ENCODE results near the gene SLC39A11. TPM values are rescaled to one million over a fixed set of nuclear protein-coding genes. Genes with fewer than 3 reads are reported as not detected.
"Not testable (repeated sequence)": the region's sequence is repeated elsewhere in the genome, so short reads cannot be mapped to it uniquely, and the experiment has no call there.

The SLC39A11 gene
- total RNA-seq, 2 experiments from 2014 or later, result 17.0 to 17.3 TPM

DNA sequence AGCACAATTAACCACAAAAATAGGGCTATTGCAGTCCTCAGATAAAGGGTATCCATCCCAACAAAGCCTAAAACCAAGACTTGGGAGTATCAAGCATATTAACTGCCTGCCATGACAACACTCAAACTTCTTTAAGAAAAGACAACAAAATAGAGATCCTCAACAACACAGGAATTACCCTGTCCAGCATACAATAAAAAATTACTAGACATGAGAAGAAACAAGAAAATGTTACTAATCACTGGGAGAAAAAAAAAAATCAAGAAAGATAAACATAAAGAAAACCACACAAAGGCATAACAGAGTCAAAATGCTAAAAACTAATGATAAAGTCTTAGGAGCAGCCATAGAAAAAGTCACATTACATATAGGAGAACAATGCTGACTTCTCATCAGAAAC lies 73.9 kb downstream of the SLC39A11 start:
- no peak for DNase-seq
- Mint-ChIP-seq H3K4me3 (no peak overlapping the region), H3K27ac (no peak overlapping the region), H3K27me3 (no peaks in the 10 kb centered on the region), H3K9me3 (peaks cover 9% of the 10 kb centered on the region), H3K36me3 (ENCODE audit: low read depth) (peaks cover 3% of the 10 kb centered on the region), H3K4me1 (no peaks in the 10 kb centered on the region)
- CTCF ChIA-PET, result interaction anchor here (0.7 kb wide), 1 partner anchor 895 kb away, joined by 3 read pairs; no protein-coding TSS in a partner anchor
- POLR2A ChIA-PET, result no interaction called here

DNA sequence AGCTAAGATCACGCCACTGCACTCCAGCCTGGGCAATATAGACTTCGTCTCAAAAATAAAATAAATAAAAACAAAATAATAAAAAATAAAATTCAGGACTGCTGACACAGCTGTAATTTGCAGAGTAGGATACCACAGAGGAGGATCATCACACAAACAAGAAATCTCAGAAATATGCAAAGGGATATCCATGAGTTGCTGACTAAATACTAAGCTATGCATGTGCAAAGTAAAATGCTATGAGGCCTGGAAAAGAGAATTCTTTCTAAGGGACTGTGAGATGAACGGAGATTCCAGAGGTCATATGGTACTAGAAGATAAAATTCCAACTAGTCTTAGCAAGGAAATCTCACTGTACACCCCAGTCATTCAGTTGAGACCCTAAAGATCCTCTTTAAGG lies 74.8 kb downstream of the SLC39A11 start:
- Mint-ChIP-seq H3K9me3 (peaks cover 9% of the 10 kb centered on the region), H3K36me3 (ENCODE audit: low read depth) (peaks cover 3% of the 10 kb centered on the region), H3K4me3 (no peak overlapping the region), H3K4me1 (no peaks in the 10 kb centered on the region), H3K27ac (no peak overlapping the region), H3K27me3 (no peaks in the 10 kb centered on the region)
- ChIA-PET CTCF (no interaction called here), POLR2A (no interaction called here)
- DNase-seq, result no peak

DNA sequence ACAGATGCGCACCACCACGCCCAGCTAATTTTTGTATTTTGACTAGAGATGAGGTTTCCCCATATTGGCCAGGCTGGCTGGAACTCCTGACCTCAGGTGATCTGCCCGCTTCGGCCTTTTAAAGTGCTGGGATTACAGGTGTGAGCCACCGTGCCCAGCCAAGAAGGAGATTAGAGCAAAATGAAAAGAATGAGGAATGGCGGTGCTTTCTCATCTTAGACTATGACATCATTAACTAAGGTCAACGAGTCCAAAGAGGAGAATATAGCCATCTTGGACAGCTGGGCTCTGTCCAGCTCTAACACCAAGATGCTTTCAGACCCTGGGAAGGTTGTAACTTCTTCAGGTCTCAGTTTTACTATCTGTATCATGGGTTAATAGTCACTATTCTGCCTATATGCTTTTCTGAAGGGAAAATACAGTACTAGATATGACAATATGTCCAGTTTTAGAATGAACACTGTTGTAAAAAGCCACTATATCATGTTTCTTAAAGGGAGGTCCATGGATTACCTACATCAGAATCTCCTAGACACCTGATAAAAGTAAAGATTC lies 76.7 kb downstream of the SLC39A11 start:
- no peak overlapping the region for H3K4me3 Mint-ChIP-seq
- H3K36me3 Mint-ChIP-seq (ENCODE audit: low read depth), result peaks cover 3% of the 10 kb centered on the region
- no peak for DNase-seq
- H3K4me1 Mint-ChIP-seq, result peaks cover 8% of the 10 kb centered on the region
- ChIA-PET CTCF (interaction anchor here (0.6 to 1.4 kb wide), 2 partner anchors 30 to 288 kb away, joined by 3 read pairs; no protein-coding TSS in a partner anchor), POLR2A (no interaction called here)
- H3K9me3 Mint-ChIP-seq, result peaks cover 6% of the 10 kb centered on the region
- H3K27me3 Mint-ChIP-seq, result no peaks in the 10 kb centered on the region
- H3K27ac Mint-ChIP-seq, result no peak overlapping the region

DNA sequence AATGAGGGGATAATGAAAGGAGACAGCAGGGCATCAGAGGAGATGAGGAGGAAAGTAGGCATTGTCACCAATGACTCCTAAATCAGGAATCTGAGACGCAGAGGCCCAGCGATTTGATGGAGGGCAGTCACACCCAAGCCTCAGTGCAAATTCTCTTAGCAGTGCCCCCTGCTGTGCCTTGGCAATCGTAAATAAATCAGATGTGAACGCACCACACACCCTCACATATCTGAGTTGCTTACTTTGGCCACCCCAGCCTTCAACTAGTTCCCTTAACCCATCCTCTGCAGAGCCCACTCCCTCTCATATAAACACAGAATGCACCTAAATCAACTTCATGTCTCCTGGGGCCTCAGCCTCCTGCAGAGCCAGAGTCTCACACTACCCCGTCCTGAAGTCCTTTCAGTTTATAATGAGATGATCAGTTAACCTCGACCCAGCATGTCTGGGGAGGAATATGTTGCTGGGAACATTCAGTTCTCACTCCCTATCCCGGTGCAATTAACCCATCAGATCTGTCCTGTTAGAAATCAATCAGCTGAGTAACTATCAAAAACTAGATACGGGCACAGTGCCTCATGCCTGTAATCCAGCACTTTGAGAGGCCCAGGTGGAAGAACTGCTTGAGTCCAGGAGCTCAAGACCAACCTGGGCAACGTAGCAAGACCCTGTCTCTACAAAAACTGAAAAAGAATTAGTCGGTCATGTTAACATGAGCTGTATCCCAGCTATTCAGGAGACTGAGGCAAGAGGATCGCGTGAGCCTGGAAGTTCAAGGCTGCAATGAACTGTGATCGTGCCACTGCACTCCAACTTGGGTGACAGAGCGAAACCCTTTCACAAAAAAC lies 78.4 kb downstream of the SLC39A11 start:
- Mint-ChIP-seq H3K4me3 (no peak overlapping the region), H3K27me3 (no peaks in the 10 kb centered on the region), H3K36me3 (ENCODE audit: low read depth) (peaks cover 3% of the 10 kb centered on the region), H3K27ac (no peak overlapping the region), H3K9me3 (peaks cover 6% of the 10 kb centered on the region), H3K4me1 (peaks cover 12% of the 10 kb centered on the region)
- POLR2A ChIA-PET, result no interaction called here
- CTCF ChIA-PET, result interaction anchor here (1.7 kb wide), 1 partner anchor 28 kb away, joined by 5 read pairs; no protein-coding TSS in a partner anchor
- no peak for DNase-seq

DNA sequence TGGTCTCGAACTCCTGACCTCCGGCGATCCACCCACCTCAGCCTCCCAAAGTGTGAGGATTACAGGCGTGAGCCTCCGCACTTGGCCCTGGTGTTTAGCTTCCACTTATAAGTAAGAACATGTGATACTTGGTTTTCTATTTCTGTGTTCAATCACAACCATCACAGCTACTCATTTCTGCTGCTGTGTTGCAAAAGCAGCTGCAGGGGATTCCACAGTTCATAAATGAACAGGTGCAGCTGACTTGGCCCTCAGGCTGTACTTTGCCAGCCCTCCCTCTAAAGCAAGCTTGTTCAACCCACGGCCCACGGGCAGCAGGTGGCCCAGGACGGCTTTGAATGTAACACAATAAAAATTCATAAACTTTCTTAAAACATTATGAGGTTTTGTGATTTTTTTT lies 79.2 kb downstream of the SLC39A11 start:
- ChIA-PET POLR2A (no interaction called here), CTCF (interaction anchor here (1.7 kb wide), 1 partner anchor 27 kb away, joined by 5 read pairs; no protein-coding TSS in a partner anchor)
- no peak overlapping the region for H3K4me3 Mint-ChIP-seq
- H3K36me3 Mint-ChIP-seq (ENCODE audit: low read depth), result no peaks in the 10 kb centered on the region
- no peaks in the 10 kb centered on the region for H3K27me3 Mint-ChIP-seq
- H3K9me3 Mint-ChIP-seq, result peaks cover 2% of the 10 kb centered on the region
- peaks cover 12% of the 10 kb centered on the region for H3K4me1 Mint-ChIP-seq
- no peak overlapping the region for H3K27ac Mint-ChIP-seq
- DNase-seq, result no peak

DNA sequence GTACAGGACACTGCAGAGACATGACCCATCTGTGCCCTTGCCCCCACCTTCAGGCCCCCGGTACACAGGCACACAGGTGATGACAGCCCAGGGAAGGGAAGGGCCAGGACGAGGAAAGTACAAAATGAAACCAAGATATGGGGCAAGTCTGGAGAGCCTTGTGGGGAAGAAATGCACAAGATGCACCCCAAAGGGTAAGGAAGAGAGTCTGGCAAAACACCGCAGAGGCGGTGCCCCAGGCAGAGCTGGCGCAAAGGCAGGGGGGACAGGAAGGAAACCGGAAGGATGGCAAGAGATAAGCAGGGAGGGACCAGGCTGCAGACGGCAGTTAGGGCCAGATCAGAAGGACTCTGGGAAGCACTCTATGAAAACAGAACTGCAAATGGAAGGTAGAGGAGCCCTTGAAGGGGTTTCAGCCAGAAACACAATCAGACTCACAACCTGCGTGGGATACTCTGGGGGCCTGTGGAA lies 81.4 kb downstream of the SLC39A11 start:
- H3K27ac Mint-ChIP-seq, result peak overlapping the region; percentile 76
- POLR2A ChIA-PET, result interaction anchor here (1.1 kb wide), 1 partner anchor 25 kb away, joined by 3 read pairs; no protein-coding TSS in a partner anchor
- H3K4me1 Mint-ChIP-seq, result peaks cover 12% of the 10 kb centered on the region

DNA sequence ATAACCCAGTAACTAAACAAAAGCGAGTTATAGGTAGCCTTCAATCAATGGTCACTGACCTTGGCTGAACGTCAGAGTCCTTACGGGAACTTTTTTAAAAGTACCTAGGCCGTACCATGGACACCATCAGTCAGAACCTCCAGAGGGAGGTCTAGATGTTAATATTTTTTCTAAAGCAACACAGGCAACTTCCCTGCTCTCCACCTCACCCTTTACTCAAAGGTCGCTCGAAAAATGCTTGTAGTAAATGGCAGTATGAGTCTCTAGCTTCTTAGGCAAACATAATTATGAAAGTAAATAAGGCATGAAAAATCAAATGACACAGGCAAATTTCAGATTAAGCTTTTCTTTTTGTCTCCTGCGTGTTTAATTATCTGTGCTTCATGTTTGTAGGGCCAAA lies 82.1 kb downstream of the SLC39A11 start:
- H3K36me3 Mint-ChIP-seq (ENCODE audit: low read depth), result no peaks in the 10 kb centered on the region
- DNase-seq, result no peak
- no peak overlapping the region for H3K4me3 Mint-ChIP-seq
- H3K27me3 Mint-ChIP-seq, result no peaks in the 10 kb centered on the region
- peaks cover 12% of the 10 kb centered on the region for H3K4me1 Mint-ChIP-seq
- H3K9me3 Mint-ChIP-seq, result no peaks in the 10 kb centered on the region
- POLR2A ChIA-PET, result interaction anchor here (1.1 kb wide), 1 partner anchor 24 kb away, joined by 3 read pairs; no protein-coding TSS in a partner anchor
- CTCF ChIA-PET, result no interaction called here
- no peak overlapping the region for H3K27ac Mint-ChIP-seq

More for the DNA sequence above, 81.4 kb downstream of the SLC39A11 start:
- Mint-ChIP-seq H3K36me3 (ENCODE audit: low read depth) (no peaks in the 10 kb centered on the region), H3K4me3 (peak overlapping the region; percentile 63), H3K27me3 (no peaks in the 10 kb centered on the region), H3K9me3 (no peaks in the 10 kb centered on the region)
- DNase-seq, result peak; percentile 27
- CTCF ChIA-PET, result interaction anchor here (0.9 kb wide), 1 partner anchor 284 kb away, joined by 3 read pairs; no protein-coding TSS in a partner anchor

DNA sequence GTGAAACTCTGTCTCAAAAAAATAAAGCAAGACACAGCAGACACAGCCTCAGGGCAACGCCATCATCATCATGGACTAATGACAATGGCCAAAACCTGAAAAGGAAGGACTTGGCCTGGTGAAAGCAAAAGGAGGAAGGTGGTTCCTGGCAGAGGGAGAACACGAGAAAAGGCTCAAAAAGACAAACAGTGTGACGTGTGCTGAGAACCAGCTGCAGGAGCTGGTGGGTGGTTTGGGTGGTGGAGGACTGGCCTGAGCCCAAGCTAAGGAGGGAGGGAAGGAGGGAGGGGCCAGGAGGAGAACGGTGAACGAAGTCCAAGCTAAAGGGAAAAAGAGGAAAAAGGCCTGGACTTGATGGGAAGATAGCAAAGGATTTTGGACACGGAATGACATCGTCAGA lies 85.1 kb downstream of the SLC39A11 start:
- ChIA-PET CTCF (no interaction called here), POLR2A (no interaction called here)
- Mint-ChIP-seq H3K9me3 (no peaks in the 10 kb centered on the region), H3K4me3 (no peak overlapping the region), H3K36me3 (ENCODE audit: low read depth) (no peaks in the 10 kb centered on the region), H3K27me3 (no peaks in the 10 kb centered on the region), H3K27ac (no peak overlapping the region), H3K4me1 (peaks cover 12% of the 10 kb centered on the region)
- no peak for DNase-seq

DNA sequence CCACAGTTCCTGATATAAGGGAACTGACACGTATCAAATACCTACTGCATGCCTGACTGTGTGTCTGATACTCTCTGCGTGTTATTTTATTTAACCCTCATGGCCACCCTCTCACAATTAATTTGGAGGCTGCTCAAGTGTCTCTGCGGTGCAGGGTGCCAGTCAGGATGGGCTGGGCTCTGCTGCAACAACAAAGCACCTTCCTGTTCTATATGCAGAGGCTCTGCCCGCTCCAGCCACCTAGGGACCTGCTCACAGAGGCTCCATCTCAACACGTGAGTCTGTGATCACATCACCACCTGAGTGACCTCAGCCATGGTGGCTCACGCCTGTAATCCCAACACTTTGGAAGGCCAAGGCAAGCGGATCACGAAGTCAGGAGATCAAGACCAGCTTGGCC lies 87.1 kb downstream of the SLC39A11 start:
- Mint-ChIP-seq H3K27me3 (no peaks in the 10 kb centered on the region), H3K4me3 (no peak overlapping the region), H3K36me3 (ENCODE audit: low read depth) (no peaks in the 10 kb centered on the region), H3K27ac (no peak overlapping the region), H3K4me1 (no peaks in the 10 kb centered on the region), H3K9me3 (no peaks in the 10 kb centered on the region)
- DNase-seq, result no peak
- CTCF ChIA-PET, result interaction anchor here (1.6 kb wide), 1 partner anchor 19 kb away, joined by 5 read pairs; no protein-coding TSS in a partner anchor
- POLR2A ChIA-PET, result no interaction called here

DNA sequence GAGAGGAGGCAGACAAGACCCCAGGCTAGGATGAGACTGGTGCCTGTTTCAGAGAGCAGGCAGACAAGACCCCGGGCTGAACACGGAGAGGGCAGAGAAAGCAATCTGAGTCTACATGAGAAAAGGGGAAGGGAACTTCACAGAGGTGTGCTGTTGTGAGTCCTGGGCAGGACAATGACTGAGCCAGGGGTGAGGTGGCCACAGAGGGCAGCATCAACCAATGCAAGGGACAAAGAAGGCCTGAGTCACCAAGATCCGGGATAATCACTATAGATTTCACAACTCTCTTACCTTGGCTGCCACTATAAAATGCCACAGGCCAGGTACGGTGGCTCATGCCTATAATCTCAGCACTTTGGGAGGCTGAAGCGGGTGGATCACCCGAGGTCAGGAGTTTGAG lies 89.0 kb downstream of the SLC39A11 start:
- Mint-ChIP-seq H3K4me3 (no peak overlapping the region), H3K36me3 (ENCODE audit: low read depth) (no peaks in the 10 kb centered on the region), H3K4me1 (no peaks in the 10 kb centered on the region), H3K27ac (no peak overlapping the region), H3K27me3 (no peaks in the 10 kb centered on the region), H3K9me3 (no peaks in the 10 kb centered on the region)
- DNase-seq, result no peak
- ChIA-PET CTCF (interaction anchor here (1.6 kb wide), 1 partner anchor 17 kb away, joined by 5 read pairs; no protein-coding TSS in a partner anchor), POLR2A (no interaction called here)

DNA sequence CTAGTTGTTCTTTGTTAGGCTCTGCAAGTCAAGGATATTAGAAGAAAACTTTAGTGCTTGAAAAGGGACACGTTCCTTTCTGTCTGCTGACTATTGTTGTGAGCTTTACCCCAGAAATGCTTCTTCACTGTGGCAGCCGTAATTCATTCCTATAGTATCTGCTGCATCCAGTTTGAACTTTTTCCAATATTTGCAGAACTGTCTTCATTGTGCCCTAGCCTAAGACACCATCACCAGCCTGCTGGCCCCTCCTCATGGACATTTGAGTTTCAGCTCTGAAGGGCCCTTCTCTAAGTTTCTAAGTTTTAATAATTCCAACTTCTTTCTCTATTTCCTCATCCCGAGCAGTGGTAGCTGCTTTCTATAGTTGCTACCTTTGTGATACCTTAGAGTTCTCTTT lies 91.7 kb downstream of the SLC39A11 start:
- no peak overlapping the region for H3K4me3 Mint-ChIP-seq
- ChIA-PET POLR2A (interaction anchor here (1.0 kb wide), 1 partner anchor 17 kb away, joined by 3 read pairs; no protein-coding TSS in a partner anchor), CTCF (interaction anchor here (1.1 to 2.0 kb wide), 3 partner anchors 13 to 273 kb away, joined by 3 to 8 read pairs (median 4); no protein-coding TSS in a partner anchor)
- no peaks in the 10 kb centered on the region for H3K4me1 Mint-ChIP-seq
- H3K27me3 Mint-ChIP-seq, result no peaks in the 10 kb centered on the region
- no peak overlapping the region for H3K27ac Mint-ChIP-seq
- H3K9me3 Mint-ChIP-seq, result peaks cover 3% of the 10 kb centered on the region
- DNase-seq, result no peak
- H3K36me3 Mint-ChIP-seq (ENCODE audit: low read depth), result no peaks in the 10 kb centered on the region

DNA sequence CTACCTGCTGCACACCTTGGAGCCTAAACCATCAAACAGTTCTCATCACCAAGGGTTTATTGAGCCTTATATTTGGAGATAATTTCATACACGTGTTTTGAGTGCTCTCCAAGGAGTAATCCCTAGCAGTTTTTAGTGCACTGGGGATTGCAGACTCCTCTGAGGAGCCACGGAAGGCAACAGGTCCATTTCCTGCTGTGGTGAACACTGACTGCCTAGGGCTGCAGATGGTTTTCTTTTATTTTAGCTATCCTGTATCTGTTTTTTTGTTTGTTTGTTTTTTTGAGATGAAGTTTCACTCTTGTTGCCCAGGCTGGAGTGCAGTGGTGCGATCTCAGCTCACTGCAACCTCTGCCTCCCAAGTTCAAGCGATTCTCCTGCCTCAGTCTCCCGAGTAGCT lies 93.0 kb downstream of the SLC39A11 start:
- H3K4me3 Mint-ChIP-seq; POLR2A ChIA-PET; H3K27me3 Mint-ChIP-seq; CTCF ChIA-PET; DNase-seq; H3K36me3 Mint-ChIP-seq (ENCODE audit: low read depth); H3K4me1 Mint-ChIP-seq; H3K27ac Mint-ChIP-seq; H3K9me3 Mint-ChIP-seq: not testable (repeated sequence)

DNA sequence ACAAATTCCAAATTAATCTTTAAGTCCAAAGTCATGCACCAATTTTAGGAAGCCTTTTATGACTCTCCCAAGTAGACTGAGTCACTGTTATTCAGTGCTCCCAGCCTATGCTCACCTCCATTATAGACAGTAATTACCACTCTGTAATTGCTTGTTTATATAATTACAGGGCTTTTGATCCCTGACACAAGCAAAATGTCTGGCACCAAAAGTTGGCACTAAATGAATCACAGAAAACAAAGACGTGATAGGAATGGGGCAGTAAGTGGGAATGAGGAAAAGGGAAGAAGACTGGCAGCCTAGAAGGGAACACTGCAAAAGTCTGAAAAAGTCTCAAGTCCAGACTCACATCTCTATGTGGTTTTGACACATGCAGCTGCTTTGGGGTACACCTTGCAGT lies 94.1 kb downstream of the SLC39A11 start:
- Mint-ChIP-seq H3K4me3 (no peak overlapping the region), H3K27ac (no peak overlapping the region), H3K9me3 (peaks cover 3% of the 10 kb centered on the region), H3K36me3 (ENCODE audit: low read depth) (no peaks in the 10 kb centered on the region), H3K4me1 (peaks cover 2% of the 10 kb centered on the region), H3K27me3 (no peaks in the 10 kb centered on the region)
- CTCF ChIA-PET, result no interaction called here
- DNase-seq, result no peak
- POLR2A ChIA-PET, result no interaction called here

Measured in activated CD4-positive, alpha-beta memory T cell treated with anti-CD3 and anti-CD28 coated beads, Interleukin-2, amount 10 ng/mL, durations not matched to agents 7 days and 5 days (primary cell).